GM21717 (cell line): ENCODE measurements around the gene KDM2B.
"Not testable (repeated sequence)": the region's sequence is repeated elsewhere in the genome, so short reads cannot be mapped to it uniquely, and the experiment has no call there.

Experiments used
- ATAC-seq: cut with Tn5 transposase; IDR thresholded peaks from one replicate; pipeline ENCODE4 v1.9.1; 2021; ENCODE audit warnings: mild to moderate bottlenecking, moderate library complexity; ENCODE audit not compliant: unreplicated experiment

KDM2B gene

GRCh38 chr12:121397521-121397920, 183.3 kb downstream of the KDM2B start:
- no peak for ATAC-seq

DNA sequence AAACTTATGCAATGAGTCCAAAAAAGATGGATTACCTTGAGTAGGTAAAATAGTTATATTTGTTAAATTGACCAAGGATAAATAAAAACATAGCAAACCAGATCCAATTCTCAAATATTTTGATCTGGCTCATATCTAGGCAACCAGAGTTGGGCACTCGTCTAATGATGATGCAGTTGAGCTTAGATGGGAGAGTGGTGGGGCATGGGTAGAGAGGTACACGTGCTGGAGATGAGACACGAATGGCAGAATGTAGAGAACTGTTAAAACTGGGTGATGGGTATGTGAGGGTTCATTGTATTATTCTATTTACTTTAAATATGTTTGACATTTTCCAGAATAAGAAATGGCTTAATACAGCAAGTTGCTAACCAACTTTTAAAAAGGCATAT, 188.5 kb downstream of the KDM2B start:
- no peak for ATAC-seq

DNA sequence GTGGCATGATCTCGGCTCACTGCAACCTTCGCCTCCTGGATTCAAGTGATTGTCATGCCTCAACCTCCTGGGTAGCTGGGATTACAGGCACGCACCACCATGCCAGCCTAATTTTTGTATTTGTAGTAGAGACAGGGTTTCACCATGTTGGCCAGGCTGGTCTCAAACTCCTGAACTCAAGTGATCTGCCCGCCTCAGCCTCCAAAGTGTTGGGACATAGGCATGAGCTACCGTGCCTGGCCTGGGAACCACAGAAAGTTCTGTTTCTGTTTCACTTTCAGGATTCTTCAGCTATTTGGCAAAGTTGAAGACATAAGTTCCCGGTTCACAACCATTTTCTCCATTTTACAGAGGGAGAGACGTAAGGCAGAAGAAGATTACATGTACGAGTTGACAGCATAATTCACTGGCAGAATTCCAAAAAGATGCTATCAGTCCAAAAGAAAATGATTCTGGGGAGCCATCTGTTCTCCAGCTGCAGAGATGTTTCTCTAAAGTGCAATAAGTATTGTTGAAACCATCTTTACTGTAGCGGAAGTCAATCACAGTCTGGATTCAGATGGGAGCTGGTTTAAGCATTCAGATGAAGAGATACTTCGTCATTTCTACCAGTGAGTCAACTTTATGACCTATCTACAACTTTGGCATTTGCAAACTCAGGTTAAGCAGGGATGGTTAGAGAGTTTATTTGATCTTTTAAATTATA, 189.1 kb downstream of the KDM2B start:
- no peak for ATAC-seq

DNA sequence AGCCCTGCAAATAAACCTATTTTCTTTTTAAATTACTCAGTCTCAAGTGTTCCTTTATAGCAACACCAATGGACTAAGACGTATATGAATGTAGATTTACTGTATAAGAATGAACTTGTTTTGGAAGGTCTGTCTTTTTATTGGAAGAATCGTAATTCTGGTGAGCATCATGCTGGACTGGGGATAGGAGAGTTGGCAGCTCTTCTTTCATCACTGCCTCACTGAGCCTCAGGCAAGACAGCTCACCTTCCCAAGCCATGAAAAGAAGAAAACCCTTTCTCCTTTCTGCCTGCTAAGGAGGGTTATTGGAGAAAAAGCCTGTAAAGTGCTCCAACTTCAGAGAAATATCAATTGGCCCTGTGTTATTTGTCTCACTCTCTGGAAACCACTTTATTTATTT, 190.0 kb downstream of the KDM2B start:
- ATAC-seq = no peak

GRCh38 chr12:121388421-121388981, 192.3 kb downstream of the KDM2B start:
- ATAC-seq = no peak

DNA sequence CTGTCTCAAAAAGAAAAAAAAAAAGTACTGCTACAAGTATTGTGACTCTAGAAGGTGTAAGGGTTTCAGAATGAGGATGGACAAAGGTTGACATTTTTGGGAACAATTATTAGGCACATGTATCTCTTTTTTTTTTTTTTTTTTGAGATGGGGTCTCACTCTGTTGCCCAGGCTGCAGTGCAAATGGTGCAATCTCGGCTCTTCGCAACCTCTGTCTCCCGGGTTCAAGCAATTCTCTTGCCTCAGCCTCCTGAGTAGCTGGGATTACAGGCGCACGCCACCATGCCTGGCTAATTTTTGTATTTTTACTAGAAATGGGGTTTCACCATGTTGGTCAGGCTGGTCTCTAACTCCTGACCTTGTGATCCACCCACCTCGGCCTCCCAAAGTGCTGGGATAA, 195.9 kb downstream of the KDM2B start:
- not testable (repeated sequence) for ATAC-seq

GRCh38 chr12:121383601-121384021, 197.2 kb downstream of the KDM2B start:
- ATAC-seq = no peak

DNA sequence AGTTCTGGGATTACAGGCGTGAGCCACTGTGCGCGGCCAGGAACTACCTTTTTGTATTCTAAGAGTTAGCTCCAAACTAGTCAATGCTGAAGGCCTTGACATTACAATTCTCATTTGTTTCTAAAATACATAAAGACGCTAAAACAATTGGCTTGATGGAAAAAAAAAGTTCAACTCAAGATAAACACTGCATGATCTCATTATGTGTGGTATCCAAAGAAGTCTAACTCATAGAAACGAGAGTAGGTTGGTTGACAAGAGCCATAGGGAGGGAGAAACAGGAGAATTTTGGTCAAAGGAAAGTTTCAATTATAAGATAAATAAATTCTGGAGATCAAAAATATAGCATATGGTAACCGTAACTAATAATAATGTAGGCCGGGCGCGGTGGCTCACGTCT, 200.9 kb downstream of the KDM2B start:
- ATAC-seq = no peak
